CD14-positive monocyte (primary cell): Measurements from ENCODE around the gene DUOXA1. TPM values are rescaled to one million over a fixed set of nuclear protein-coding genes. Genes with fewer than 3 reads are reported as not detected.

ENCODE experiments used
- DNase-seq, 3 donors: peaks; one replicate each; pipeline ENCODE4 v3.0.0-alpha.2; 2011 to 2022
- H2AFZ ChIP-seq: 2 replicates; pipeline ENCODE4 v1.6.0; 2012; ENCODE audit warnings: mild to moderate bottlenecking, low read depth, low read length, inconsistent platforms; ENCODE audit not compliant: insufficient read depth, poor library complexity, severe bottlenecking
- H3K27ac ChIP-seq, 2 donors: 1 replicate in 1 of 2; 2 replicates in 1 of 2; pipeline ENCODE4 v1.5.1; 2012 to 2013; ENCODE audit warnings: low read length in 2 of 2, control low read depth in 1 of 2, inconsistent platforms in 1 of 2, low read depth in 1 of 2, mild to moderate bottlenecking in 1 of 2
- H3K27me3 ChIP-seq, 2 donors: one replicate each; pipeline versions ENCODE4 v1.6.0 to v1.6.1; 2011 to 2013; ENCODE audit warnings: low read length in 2 of 2; ENCODE audit not compliant: control insufficient read depth in 2 of 2, insufficient read depth in 2 of 2
- H3K36me3 ChIP-seq, 2 donors: replicated peaks in 1 of 2; 1 replicate in 1 of 2; 2 replicates in 1 of 2; pipeline versions ENCODE4 v1.5.1 to v1.6.1; 2012 to 2013; ENCODE audit warnings: low read length in 2 of 2, control low read depth in 1 of 2, inconsistent platforms in 1 of 2, mild to moderate bottlenecking in 1 of 2; ENCODE audit not compliant: insufficient read depth in 2 of 2, control insufficient read depth in 1 of 2
- H3K4me1 ChIP-seq, 2 donors: 1 replicate in 1 of 2; 2 replicates in 1 of 2; pipeline versions ENCODE4 v1.5.1 to v1.6.1; 2012 to 2013; ENCODE audit warnings: low read length in 2 of 2, control low read depth in 1 of 2, inconsistent platforms in 1 of 2, mild to moderate bottlenecking in 1 of 2, moderate library complexity in 1 of 2; ENCODE audit not compliant: insufficient read depth in 2 of 2, control insufficient read depth in 1 of 2
- H3K4me2 ChIP-seq: replicated peaks from 2 replicates; pipeline ENCODE3; 2012; ENCODE audit warnings: low read length, moderate library complexity, mild to moderate bottlenecking; ENCODE audit not compliant: poor library complexity, severe bottlenecking; ENCODE audit errors: extremely low read depth
- H3K4me3 ChIP-seq, 3 experiments: fragments of 200-600 bp in 1 of 3; sonication (generic) in 1 of 3; replicated peaks in 1 of 3; 1 replicate in 2 of 3; 2 replicates in 1 of 3; pipeline ENCODE4 v1.5.1; 2011 to 2013; ENCODE audit warnings: low read length in 3 of 3, mild to moderate bottlenecking in 3 of 3, control low read depth in 2 of 3, low read depth in 2 of 3, inconsistent platforms in 1 of 3, moderate library complexity in 1 of 3
- H3K79me2 ChIP-seq: 2 replicates; pipeline ENCODE4 v1.6.0; 2012; ENCODE audit warnings: mild to moderate bottlenecking, control low read depth, inconsistent platforms, low read length, moderate library complexity; ENCODE audit not compliant: insufficient read depth
- H3K9ac ChIP-seq: 2 replicates; pipeline ENCODE4 v1.6.0; 2017; ENCODE audit warnings: low read length, mild to moderate bottlenecking; ENCODE audit not compliant: insufficient read depth, poor library complexity, severe bottlenecking
- H3K9me3 ChIP-seq, 2 donors: replicated peaks in 1 of 2; 1 replicate in 1 of 2; 2 replicates in 1 of 2; pipeline versions ENCODE4 v1.5.1 to v1.6.1; 2012 to 2013; ENCODE audit warnings: low read length in 2 of 2, control low read depth in 1 of 2; ENCODE audit not compliant: control insufficient read depth in 1 of 2, insufficient read depth in 1 of 2
- H4K20me1 ChIP-seq: 2 replicates; pipeline ENCODE4 v1.6.0; 2012; ENCODE audit warnings: mild to moderate bottlenecking, low read length, control low read depth, moderate library complexity; ENCODE audit not compliant: insufficient read depth
- H3K27ac Mint-ChIP-seq, 7 donors: one replicate each; pipeline ENCODE4 v1.8.0; 2020; ENCODE audit warnings: mild to moderate bottlenecking in 7 of 7, mixed read lengths in 7 of 7, moderate library complexity in 6 of 7, inconsistent platforms in 2 of 7
- H3K27me3 Mint-ChIP-seq, 3 donors: one replicate each; pipeline ENCODE4 v1.8.0; 2021 to 2022; ENCODE audit warnings: low read depth in 3 of 3, mild to moderate bottlenecking in 3 of 3, mixed read lengths in 3 of 3, moderate library complexity in 3 of 3, inconsistent platforms in 1 of 3
- H3K36me3 Mint-ChIP-seq, 2 donors: one replicate each; pipeline ENCODE4 v1.8.0; 2020; ENCODE audit warnings: mixed read lengths in 2 of 2, inconsistent platforms in 1 of 2, mild to moderate bottlenecking in 1 of 2
- H3K4me1 Mint-ChIP-seq: one replicate; pipeline ENCODE4 v1.8.0; 2020; ENCODE audit warnings: mild to moderate bottlenecking, mixed read lengths
- H3K4me3 Mint-ChIP-seq, 2 donors: one replicate each; pipeline ENCODE4 v1.8.0; 2020; ENCODE audit warnings: mild to moderate bottlenecking in 2 of 2, mixed read lengths in 2 of 2, moderate library complexity in 1 of 2
- H3K9me3 Mint-ChIP-seq, 7 donors: one replicate each; pipeline ENCODE4 v1.8.0; 2020 to 2022; ENCODE audit warnings: mixed read lengths in 7 of 7, mild to moderate bottlenecking in 6 of 7, moderate library complexity in 6 of 7, inconsistent platforms in 2 of 7
- CTCF ChIP-seq: fragments of 200-600 bp; IDR thresholded peaks from one replicate; pipeline ENCODE4 v1.8.0; 2022; ENCODE audit warnings: antibody characterized with exemption, mild to moderate bottlenecking
- WGBS: methylation state at CpG from one replicate; pipeline ENCODE4 v1.1.5; 2013; ENCODE audit warnings: missing lambda C conversion rate; ENCODE audit not compliant: insufficient coverage; 5-methylcytosine and 5-hydroxymethylcytosine counted together
- intact Hi-C, 2 donors: fragments of 100-400 bp; cut with micrococcal nuclease; formaldehyde crosslinking; loops; one replicate each; pipeline versions ENCODE4 v1.15.0 to v1.15.1; 2023
- polyA plus RNA-seq, 3 donors: library from polyadenylated mRNA; depleted of rRNA in 1 of 3; unstranded in 2 of 3; stranded (reverse) in 1 of 3; fragments of 300-500 nt in 2 of 3; fragments of >200 nt in 1 of 3; fragmentation: Illumina TruSeq in 2 of 3; gene quantifications; 1 replicate in 2 of 3; 2 replicates in 1 of 3; pipeline ENCODE4 v1.2.3, GENCODE V29; 2012 to 2021

Gene DUOXA1
- polyA plus RNA-seq, 3 donors: not detected

- H2AFZ ChIP-seq: no peak overlapping the region
- intact Hi-C loops: no loop called here
- no peak overlapping the region for H3K9ac ChIP-seq
- no peaks in the 10 kb centered on the region for H3K9me3 ChIP-seq
- H3K4me1 Mint-ChIP-seq: peaks cover 2% of the 10 kb centered on the region
- H3K27me3 Mint-ChIP-seq: peaks cover 4 to 6% (median 6%) of the 10 kb centered on the region in 3 donors
- H3K9me3 Mint-ChIP-seq: peaks cover 0 to 2% (median 0%) of the 10 kb centered on the region in 7 donors
- no peak overlapping the region for H3K4me3 Mint-ChIP-seq
- TF ChIP-seq CTCF: no peak
- 100% methylated on average over 5 of the region's 7 CpGs for WGBS
- no peak for DNase-seq
- no peaks in the 10 kb centered on the region for H3K36me3 ChIP-seq
- H4K20me1 ChIP-seq: no peaks in the 10 kb centered on the region
- H3K36me3 Mint-ChIP-seq: no peaks in the 10 kb centered on the region
- H3K4me2 ChIP-seq: no peak overlapping the region
- H3K4me1 ChIP-seq: no peaks in the 10 kb centered on the region
- H3K27ac Mint-ChIP-seq: no peak overlapping the region
- H3K27me3 ChIP-seq: no peaks in the 10 kb centered on the region
- no peaks in the 10 kb centered on the region for H3K79me2 ChIP-seq
- no peak overlapping the region for H3K27ac ChIP-seq
- H3K4me3 ChIP-seq: no peak overlapping the region
These were observed 32.2 kb downstream of the DUOXA1 start for GRCh38 chr15:45097466-45097865.

- peaks cover 3 to 8% (median 4%) of the 10 kb centered on the region in 3 donors for H3K27me3 Mint-ChIP-seq
- WGBS: 96% methylated on average over 11 of the region's 11 CpGs
These were observed 34.0 kb downstream of the DUOXA1 start for GRCh38 chr15:45095661-45096060.

More at GRCh38 chr15:45095661-45096060, 34.0 kb downstream of the DUOXA1 start:
- H3K27ac ChIP-seq: no peak overlapping the region
- H3K27me3 ChIP-seq: no peaks in the 10 kb centered on the region
- Mint-ChIP-seq H3K36me3 (no peaks in the 10 kb centered on the region), H3K9me3 (no peaks in the 10 kb centered on the region), H3K27ac (no peak overlapping the region), H3K4me3 (no peak overlapping the region), H3K4me1 (peaks cover 2% of the 10 kb centered on the region)
- H3K36me3 ChIP-seq: no peaks in the 10 kb centered on the region
- H2AFZ ChIP-seq: no peak overlapping the region
- no peaks in the 10 kb centered on the region for H4K20me1 ChIP-seq
- intact Hi-C loops: no loop called here
- TF ChIP-seq CTCF: no peak
- H3K4me2 ChIP-seq: no peak overlapping the region
- H3K4me1 ChIP-seq: no peaks in the 10 kb centered on the region
- H3K4me3 ChIP-seq: no peak overlapping the region
- H3K79me2 ChIP-seq: no peaks in the 10 kb centered on the region
- H3K9ac ChIP-seq: no peak overlapping the region
- no peaks in the 10 kb centered on the region for H3K9me3 ChIP-seq
- DNase-seq: no peak
